MM.1S (cell line): ENCODE results near the gene CDK5RAP3.

Experiments used
- DNase-seq: peaks from one replicate; pipeline ENCODE4 v3.0.0-alpha.2; 2015
- H2AFZ ChIP-seq: fragments of 300-600 bp; sonication (generic); 2 replicates; pipeline ENCODE4 v1.6.0; 2016; ENCODE audit warnings: antibody characterized with exemption, low read length
- H3F3A ChIP-seq: fragments of 300-600 bp; sonication (generic); 2 replicates; pipeline ENCODE4 v1.6.1; 2016; ENCODE audit warnings: mild to moderate bottlenecking, antibody characterized with exemption, low read length, moderate library complexity, mixed read lengths; ENCODE audit not compliant: insufficient read depth
- H3K27ac ChIP-seq: fragments of 300-600 bp; sonication (generic); 2 replicates; pipeline ENCODE4 v1.5.1; 2016; ENCODE audit warnings: mild to moderate bottlenecking, low read length
- H3K27me3 ChIP-seq: fragments of 300-600 bp; sonication (generic); replicated peaks from 2 replicates; pipeline ENCODE4 v1.6.0; 2016; ENCODE audit warnings: low read length; ENCODE audit not compliant: insufficient read depth
- H3K36me3 ChIP-seq: fragments of 300-600 bp; sonication (generic); replicated peaks from 2 replicates; pipeline ENCODE4 v1.6.1; 2016; ENCODE audit warnings: mild to moderate bottlenecking, low read length, mixed read lengths; ENCODE audit not compliant: insufficient read depth
- H3K4me1 ChIP-seq: fragments of 300-600 bp; sonication (generic); 2 replicates; pipeline ENCODE4 v1.6.1; 2016; ENCODE audit warnings: low read length, mixed read lengths
- H3K4me2 ChIP-seq: fragments of 300-600 bp; sonication (generic); 2 replicates; pipeline ENCODE4 v1.6.0; 2016; ENCODE audit warnings: low read depth, low read length
- H3K4me3 ChIP-seq: fragments of 300-600 bp; sonication (generic); 2 replicates; pipeline ENCODE4 v1.5.1; 2016; ENCODE audit warnings: low read length, mixed read lengths
- H3K79me2 ChIP-seq: fragments of 300-600 bp; sonication (generic); 2 replicates; pipeline ENCODE4 v1.6.1; 2016; ENCODE audit warnings: mixed run types, low read length, mixed read lengths
- H3K9ac ChIP-seq: fragments of 300-600 bp; sonication (generic); 2 replicates; pipeline ENCODE4 v1.6.1; 2016; ENCODE audit warnings: low read length, mixed read lengths
- H3K9me2 ChIP-seq: fragments of 300-600 bp; sonication (generic); replicated peaks from 2 replicates; pipeline ENCODE4 v1.6.1; 2016; ENCODE audit warnings: mild to moderate bottlenecking, low read length, mixed read lengths; ENCODE audit not compliant: insufficient read depth
- H3K9me3 ChIP-seq: fragments of 300-600 bp; sonication (generic); replicated peaks from 2 replicates; pipeline ENCODE4 v1.6.1; 2016; ENCODE audit warnings: mild to moderate bottlenecking, low read length, mixed read lengths; ENCODE audit not compliant: insufficient read depth
- H4K20me1 ChIP-seq: fragments of 300-600 bp; sonication (generic); 2 replicates; pipeline ENCODE4 v1.6.1; 2016; ENCODE audit warnings: mild to moderate bottlenecking, low read length, moderate library complexity, mixed read lengths; ENCODE audit not compliant: insufficient read depth
- EZH2 ChIP-seq: fragments of 300-600 bp; sonication (generic); optimal IDR thresholded peaks from 2 replicates; pipeline ENCODE3; 2017; ENCODE audit warnings: low read depth, mild to moderate bottlenecking, antibody characterized with exemption, low read length, mixed read lengths
- EZH2phosphoT487 ChIP-seq: fragments of 300-600 bp; sonication (generic); IDR thresholded peaks from 2 replicates; pipeline ENCODE4 v1.6.1; 2018; ENCODE audit warnings: antibody characterized with exemption, low read length
- TF ChIP-seq, protein P1 (sequence below): fragments of 300-600 bp; sonication (generic); IDR thresholded peaks from 2 replicates; pipeline ENCODE4 v1.5.1; 2016; ENCODE audit warnings: antibody characterized with exemption, low read length, mixed read lengths

Gene CDK5RAP3, protein sequence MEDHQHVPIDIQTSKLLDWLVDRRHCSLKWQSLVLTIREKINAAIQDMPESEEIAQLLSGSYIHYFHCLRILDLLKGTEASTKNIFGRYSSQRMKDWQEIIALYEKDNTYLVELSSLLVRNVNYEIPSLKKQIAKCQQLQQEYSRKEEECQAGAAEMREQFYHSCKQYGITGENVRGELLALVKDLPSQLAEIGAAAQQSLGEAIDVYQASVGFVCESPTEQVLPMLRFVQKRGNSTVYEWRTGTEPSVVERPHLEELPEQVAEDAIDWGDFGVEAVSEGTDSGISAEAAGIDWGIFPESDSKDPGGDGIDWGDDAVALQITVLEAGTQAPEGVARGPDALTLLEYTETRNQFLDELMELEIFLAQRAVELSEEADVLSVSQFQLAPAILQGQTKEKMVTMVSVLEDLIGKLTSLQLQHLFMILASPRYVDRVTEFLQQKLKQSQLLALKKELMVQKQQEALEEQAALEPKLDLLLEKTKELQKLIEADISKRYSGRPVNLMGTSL

DNA sequence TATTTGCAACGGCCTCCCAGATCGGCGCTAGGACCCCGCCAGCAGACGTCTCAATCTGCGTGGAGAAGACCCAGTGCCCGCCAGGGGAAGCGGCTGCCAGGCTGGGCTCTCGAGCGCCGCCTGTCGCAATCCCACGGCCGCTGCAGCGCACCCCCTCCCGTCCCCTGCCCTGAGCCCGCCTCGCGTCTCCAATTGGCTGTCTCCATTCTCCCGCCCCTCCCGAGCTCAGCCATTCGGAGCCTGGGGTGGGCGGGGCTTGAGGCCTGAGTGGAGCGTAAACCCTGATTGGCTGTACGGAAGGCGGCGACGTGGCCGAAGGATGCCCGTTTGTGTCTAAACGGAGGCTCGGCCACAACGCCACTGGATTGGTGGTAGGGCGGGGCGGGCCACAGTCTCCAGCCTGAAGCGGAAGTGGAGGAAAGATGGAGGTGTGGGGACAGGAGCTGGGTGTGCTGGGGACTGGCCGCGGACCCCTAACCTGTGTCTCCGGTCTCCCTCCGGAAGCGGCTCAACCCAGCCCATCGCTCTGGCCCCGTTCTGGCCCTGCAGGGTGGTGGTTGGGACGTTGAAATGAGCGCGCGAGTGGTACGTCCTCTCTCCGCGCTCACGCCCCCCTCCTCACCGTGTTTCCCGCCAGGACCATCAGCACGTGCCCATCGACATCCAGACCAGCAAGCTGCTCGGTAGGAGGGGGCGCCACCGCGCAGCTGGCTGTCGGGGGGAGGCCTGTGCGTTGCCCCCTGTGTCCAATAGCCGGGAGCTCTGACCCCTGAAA, at the start of gene CDK5RAP3:
TSS of gene CDK5RAP3 (plus strand) at position 389 of the 775 bp plus-strand sequence. CDS start at position 423, 34 bp downstream.
- H3K4me1 ChIP-seq = peaks cover 17% of the 10 kb centered on the region
- H4K20me1 ChIP-seq = no peaks in the 10 kb centered on the region
- H3K36me3 ChIP-seq = no peaks in the 10 kb centered on the region
- DNase-seq = peak; percentile 99
- TF ChIP-seq EZH2 (no peak), EZH2phosphoT487 (no peak)
- TF ChIP-seq, protein P1, sequence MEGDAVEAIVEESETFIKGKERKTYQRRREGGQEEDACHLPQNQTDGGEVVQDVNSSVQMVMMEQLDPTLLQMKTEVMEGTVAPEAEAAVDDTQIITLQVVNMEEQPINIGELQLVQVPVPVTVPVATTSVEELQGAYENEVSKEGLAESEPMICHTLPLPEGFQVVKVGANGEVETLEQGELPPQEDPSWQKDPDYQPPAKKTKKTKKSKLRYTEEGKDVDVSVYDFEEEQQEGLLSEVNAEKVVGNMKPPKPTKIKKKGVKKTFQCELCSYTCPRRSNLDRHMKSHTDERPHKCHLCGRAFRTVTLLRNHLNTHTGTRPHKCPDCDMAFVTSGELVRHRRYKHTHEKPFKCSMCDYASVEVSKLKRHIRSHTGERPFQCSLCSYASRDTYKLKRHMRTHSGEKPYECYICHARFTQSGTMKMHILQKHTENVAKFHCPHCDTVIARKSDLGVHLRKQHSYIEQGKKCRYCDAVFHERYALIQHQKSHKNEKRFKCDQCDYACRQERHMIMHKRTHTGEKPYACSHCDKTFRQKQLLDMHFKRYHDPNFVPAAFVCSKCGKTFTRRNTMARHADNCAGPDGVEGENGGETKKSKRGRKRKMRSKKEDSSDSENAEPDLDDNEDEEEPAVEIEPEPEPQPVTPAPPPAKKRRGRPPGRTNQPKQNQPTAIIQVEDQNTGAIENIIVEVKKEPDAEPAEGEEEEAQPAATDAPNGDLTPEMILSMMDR = peak; percentile 96
- H3K27ac ChIP-seq = peak within 1 kb of the TSS; percentile 73
- H3K4me2 ChIP-seq = peak within 1 kb of the TSS; percentile 99
- no peaks in the 10 kb centered on the region for H3K27me3 ChIP-seq
- peaks cover 3% of the 10 kb centered on the region; the same call in 1 of the 2 replicates for H3F3A ChIP-seq
- H3K79me2 ChIP-seq = peaks cover 25% of the 10 kb centered on the region
- H3K9ac ChIP-seq = peak within 1 kb of the TSS; percentile 95
- H2AFZ ChIP-seq = peak within 1 kb of the TSS; percentile 96
- H3K9me2 ChIP-seq = no peaks in the 10 kb centered on the region
- peak within 1 kb of the TSS; percentile 100 for H3K4me3 ChIP-seq
- no peaks in the 10 kb centered on the region for H3K9me3 ChIP-seq

DNA sequence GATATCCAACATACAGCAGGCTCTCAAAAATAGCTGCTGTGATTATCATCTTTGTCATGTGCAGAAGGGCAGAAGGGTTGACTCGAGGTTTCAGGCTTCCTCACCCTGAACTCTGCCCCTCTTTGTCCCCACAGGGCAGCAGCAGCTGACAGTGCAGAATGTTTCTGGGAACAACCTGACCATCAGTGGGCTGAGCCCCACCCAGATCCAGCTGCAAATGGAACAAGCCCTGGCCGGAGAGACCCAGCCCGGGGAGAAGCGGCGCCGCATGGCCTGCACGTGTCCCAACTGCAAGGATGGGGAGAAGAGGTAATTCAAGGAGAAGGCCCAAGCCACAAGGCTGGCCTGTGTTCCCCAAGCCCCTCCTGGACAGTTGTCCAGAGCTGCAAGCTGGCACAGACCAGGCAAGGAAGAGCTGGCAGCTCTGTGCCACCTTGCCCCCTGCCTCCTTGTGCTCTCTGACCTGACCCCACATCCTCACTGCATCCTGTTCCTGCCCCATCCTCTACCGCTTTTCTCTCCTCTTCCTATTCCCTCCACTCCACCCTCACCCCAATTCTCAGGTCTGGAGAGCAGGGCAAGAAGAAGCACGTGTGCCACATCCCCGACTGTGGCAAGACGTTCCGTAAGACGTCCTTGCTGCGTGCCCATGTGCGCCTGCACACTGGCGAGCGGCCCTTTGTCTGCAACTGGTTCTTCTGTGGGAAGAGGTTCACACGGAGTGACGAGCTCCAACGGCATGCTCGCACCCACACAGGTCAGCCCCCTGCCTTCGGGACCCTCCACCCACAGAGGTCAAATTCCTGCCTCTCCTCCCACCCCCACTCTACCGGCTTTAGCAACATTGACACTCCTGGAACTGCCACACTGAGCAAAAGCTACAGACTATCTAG, 45.9 kb upstream of the CDK5RAP3 start:
- Histone ChIP-seq H3K36me3 (no peaks in the 10 kb centered on the region), H3F3A (no peaks in the 10 kb centered on the region; the same call in 1 of the 2 replicates), H3K4me3 (no peak overlapping the region), H3K27me3 (no peaks in the 10 kb centered on the region), H3K4me1 (no peaks in the 10 kb centered on the region), H4K20me1 (no peaks in the 10 kb centered on the region), H3K9me2 (no peaks in the 10 kb centered on the region), H3K9ac (no peak overlapping the region), H3K4me2 (no peak overlapping the region), H3K79me2 (no peaks in the 10 kb centered on the region), H2AFZ (no peak overlapping the region), H3K9me3 (no peaks in the 10 kb centered on the region), H3K27ac (no peak overlapping the region)
- TF ChIP-seq, protein P1 = no peak
- TF ChIP-seq EZH2 (no peak), EZH2phosphoT487 (no peak)
- no peak for DNase-seq

DNA sequence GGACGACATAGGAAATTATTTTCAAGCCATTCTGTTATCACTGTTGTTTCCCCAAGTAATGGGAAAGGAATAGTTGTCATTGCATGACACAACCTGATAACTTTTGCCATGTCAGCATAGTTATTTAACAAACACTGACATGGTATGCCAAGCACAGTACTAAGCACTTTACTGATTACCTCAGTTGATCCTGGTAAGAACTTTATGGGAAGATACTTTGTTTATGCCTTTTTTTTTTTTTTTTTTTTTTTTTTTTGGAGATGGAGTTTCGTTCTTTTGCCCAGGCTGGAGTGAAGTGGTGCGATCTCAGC, 45.3 kb upstream of the CDK5RAP3 start:
- no peak for DNase-seq
- H2AFZ ChIP-seq = no peak overlapping the region
- H3K9me3 ChIP-seq = no peaks in the 10 kb centered on the region
- no peaks in the 10 kb centered on the region for H3K27me3 ChIP-seq
- no peaks in the 10 kb centered on the region for H3K4me1 ChIP-seq
- no peaks in the 10 kb centered on the region for H3K9me2 ChIP-seq
- H3K27ac ChIP-seq = no peak overlapping the region
- TF ChIP-seq EZH2 (no peak), EZH2phosphoT487 (no peak)
- TF ChIP-seq, protein P1 = no peak
- H3K9ac ChIP-seq = no peak overlapping the region
- no peaks in the 10 kb centered on the region for H4K20me1 ChIP-seq
- H3K4me2 ChIP-seq = no peak overlapping the region
- no peaks in the 10 kb centered on the region for H3K36me3 ChIP-seq
- no peaks in the 10 kb centered on the region for H3K79me2 ChIP-seq
- no peaks in the 10 kb centered on the region; the same call in 1 of the 2 replicates for H3F3A ChIP-seq
- H3K4me3 ChIP-seq = no peak overlapping the region
